Embryonic facial prominence (tissue), 1 donor: ENCODE results near the gene WAS.
"Not testable (repeated sequence)": the region's sequence is repeated elsewhere in the genome, so short reads cannot be mapped to it uniquely, and the experiment has no call there.

Source experiments
- DNase-seq: peaks from one replicate; pipeline ENCODE4 v3.0.0-alpha.2; 2016; ENCODE audit errors: extremely low spot score

WAS gene

DNA sequence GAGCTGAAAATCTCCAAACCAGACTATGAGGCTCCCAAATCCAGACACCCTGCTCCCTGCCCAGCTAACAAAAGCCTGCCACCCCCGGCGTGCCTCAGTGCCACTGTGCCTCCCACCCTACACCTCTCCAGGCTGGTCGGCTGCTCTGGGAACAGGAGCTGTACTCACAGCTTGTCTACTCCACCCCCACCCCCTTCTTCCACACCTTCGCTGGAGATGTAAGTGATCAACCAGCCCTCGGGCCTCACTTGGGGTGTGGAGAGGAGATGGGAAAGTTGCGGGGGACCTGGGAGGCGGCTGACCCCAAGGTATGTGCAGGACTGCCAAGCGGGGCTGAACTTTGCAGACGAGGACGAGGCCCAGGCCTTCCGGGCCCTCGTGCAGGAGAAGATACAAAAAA lies 1.8 kb downstream of the WAS start:
- no peak for DNase-seq

GRCh38 chrX:48688531-48689150 lies 5.0 kb downstream of the WAS start:
- DNase-seq: no peak

DNA sequence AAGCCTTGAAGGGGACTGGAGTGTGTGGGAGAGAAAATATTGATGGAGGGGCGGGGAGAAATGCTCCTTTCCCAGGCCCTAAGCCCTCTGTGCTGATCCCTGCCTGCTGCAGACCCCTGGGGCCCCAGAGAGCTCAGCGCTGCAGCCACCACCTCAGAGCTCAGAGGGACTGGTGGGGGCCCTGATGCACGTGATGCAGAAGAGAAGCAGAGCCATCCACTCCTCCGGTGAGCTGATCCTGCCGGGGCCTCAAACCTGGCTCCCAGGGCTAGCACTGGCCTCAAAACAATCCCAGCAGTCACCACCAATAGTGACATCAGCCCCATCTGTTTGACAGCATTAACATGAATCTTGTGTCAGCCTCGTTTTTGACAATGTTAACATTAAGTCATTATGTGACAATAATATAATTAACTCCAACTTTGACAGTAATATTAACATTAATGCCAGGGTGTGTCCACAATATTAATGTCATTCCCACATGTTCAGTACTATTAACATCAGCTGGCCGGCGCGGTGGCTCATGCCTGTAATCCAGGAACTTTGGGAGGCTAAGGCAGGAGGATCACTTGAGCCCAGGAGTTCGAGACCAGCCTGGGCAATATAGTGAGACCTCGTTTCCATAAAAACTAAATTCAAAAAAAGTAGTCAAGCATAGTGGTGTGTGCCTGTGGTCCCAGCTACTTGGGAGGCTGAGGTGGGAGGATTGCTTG lies 5.8 kb downstream of the WAS start:
- no peak for DNase-seq

DNA sequence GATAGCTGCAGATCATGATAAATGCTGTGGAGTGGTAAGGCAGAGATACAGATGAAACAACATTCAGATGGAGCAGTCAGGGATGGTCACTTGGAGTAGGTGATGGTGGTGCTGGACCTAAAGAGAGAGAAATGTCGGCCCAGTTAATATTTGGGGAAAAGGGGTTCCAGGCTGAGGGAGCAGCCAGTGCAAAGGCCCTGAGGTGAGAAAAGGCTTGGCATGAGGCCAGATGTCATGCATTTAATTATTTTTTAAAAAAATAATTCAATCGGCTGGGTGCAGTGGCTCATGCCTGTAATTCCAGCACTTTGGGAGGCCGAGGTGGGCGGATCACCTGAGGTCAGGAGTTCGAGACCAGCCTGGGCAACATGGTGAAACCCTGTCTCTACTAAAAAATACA lies 8.1 kb downstream of the WAS start:
- not testable (repeated sequence) for DNase-seq

DNA sequence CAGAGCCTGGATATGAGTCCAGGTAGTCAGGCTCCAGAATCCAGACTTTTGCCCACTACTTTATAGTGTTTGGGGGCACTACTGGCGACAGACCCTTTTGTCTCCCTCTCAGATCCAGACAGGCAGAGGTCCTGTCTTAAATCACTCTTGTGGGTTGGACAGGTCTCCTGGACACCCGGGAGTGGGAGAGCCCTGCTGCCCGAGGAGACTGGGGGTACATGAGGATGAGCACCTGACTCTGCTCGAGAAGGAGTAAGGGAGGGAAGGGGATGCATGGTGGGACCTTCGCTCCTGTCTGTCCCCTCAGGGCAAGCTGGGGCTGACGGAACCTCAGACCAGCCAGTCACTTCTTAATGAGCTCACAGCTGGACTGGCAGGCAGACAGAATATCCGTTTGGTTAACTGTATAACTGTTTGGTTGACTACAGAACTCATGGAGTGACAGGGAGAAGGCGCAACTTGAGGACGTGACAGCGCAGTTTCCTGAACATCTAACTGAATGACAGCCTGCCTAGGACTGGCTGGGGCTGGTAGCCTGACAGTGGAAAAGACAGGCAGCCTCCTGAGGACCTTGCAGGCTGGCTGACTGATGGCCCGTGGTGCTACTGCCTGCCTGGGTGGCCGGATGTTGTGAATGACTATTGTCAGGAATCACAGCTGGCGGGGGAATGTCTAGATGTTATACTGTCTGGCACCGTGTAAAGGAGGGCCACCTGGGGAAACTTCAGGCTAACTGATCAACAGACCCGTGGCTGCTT lies 11.4 kb downstream of the WAS start:
- no peak for DNase-seq

DNA sequence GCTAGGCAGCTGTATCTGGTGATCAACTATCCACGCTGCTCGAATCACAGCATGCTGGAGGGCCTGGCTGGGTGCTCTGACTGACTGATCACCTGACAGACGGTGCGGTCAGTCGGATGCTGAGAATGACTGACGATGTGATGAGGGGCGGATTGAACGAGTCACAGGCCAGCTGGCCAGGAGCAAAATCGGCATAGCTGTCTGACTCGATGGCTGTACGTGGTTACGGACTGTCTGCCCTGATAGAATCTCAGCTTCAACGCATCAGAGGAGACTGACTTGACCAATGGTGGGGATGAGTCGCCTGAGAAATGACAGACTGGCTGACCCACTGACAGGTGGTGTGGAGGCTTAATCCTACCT lies 11.9 kb downstream of the WAS start:
- DNase-seq: no peak

DNA sequence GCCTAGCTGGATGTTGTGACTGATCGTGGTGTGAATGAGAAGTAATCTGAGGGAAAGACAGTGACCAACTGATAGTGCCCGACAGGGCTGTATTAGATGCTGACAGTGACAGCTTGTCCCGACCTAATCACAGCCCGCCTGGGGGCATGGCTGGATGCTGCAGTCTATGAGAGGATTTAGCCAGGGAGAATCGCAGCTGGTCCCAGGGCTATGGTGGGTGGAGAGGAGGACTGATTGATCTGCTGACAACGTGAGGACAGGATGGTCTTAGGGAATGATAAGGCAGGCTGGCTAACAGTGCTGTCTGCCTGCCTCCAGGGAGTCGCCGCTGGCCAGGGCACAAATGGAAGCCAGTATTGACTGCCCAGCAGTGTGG lies 12.3 kb downstream of the WAS start:
- DNase-seq: no peak

DNA sequence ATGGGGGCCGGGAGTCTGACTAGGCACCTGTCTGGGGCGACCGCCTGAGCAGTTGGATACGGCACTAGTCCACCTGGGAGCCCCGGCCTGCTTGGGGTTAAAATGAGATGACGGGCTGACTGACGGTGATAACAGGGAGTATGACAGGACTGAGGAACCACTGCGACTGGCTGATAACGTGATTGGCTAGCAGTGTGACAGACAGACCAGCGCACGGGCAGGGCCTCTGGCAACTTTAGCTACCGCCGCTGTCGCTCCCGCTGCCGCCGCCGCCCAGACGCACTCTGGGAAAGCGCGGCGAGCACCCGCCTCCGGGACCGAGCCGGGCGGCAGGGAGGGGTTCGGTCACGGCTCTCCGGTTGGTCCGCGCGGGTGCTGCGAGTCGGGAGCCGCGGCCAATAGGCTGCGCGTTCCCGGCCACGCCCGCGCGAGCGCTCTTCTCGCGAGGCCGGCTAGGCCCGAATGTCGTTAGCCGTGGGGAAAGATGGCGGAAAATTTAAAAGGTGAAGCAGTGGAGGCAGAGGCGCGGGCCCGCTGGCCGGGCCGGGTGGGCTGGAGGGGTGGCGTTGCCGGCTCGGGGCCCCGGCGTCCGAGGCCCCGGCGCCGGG lies 12.8 kb downstream of the WAS start, which contains the start of gene SUV39H1:
SUV39H1 (plus strand) TSS at position 434 of the 608 bp plus-strand sequence; CDS start at position 485, 51 bp downstream.
- peak; percentile 68 for DNase-seq

DNA sequence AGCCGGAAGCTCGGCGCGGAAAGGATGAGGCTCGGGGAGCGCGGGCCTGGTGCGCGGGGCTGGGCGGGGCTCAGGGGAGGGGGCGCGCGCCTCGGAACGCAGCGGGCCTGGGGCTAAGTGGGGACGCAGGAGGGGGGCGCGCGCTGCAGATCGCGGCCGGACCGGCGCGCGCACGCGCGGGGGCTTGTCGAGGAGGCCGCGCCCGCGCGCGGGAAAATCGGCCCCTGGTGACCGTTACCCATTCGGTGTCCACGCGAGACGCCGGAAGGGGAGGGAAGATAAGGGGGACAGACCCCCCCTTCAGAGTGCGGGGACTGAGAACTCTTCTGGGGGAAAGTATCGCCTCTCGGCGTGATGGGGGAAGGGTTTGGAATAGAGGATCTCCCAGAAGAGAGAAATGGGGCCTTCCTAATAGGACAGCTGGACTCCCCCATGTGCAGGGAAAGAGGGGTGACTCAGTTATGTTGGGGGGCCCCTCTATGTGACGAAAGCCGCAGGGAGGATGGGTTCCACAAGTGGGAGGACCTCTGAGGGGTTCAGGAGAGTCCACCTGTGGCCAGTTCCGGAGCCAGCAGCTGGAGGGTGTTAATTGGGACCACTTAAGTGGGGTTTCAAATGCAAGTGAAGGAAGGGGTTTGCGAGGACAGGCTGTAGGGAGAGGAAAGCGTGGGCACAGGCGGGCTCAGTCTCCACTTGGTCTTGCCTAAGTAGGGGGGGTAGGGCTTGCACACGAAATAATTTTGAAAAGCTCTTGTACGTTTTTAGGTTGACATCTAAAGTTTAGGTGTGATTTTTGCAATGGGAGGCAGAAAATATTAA lies 13.5 kb downstream of the WAS start:
- no peak for DNase-seq

- DNase-seq: no peak
Measured at GRCh38 chrX:48698306-48698705, 14.7 kb downstream of the WAS start.

DNA sequence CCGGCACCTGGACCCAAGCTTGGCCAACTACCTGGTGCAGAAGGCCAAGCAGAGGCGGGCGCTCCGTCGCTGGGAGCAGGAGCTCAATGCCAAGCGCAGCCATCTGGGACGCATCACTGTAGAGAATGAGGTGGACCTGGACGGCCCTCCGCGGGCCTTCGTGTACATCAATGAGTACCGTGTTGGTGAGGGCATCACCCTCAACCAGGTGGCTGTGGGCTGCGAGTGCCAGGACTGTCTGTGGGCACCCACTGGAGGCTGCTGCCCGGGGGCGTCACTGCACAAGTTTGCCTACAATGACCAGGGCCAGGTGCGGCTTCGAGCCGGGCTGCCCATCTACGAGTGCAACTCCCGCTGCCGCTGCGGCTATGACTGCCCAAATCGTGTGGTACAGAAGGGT lies 16.6 kb downstream of the WAS start:
- DNase-seq: no peak

GRCh38 chrX:48700951-48701653 lies 17.5 kb downstream of the WAS start:
- no peak for DNase-seq

GRCh38 chrX:48702032-48702431 lies 18.4 kb downstream of the WAS start:
- no peak for DNase-seq

- no peak for DNase-seq
Measured at GRCh38 chrX:48702716-48703115, 19.1 kb downstream of the WAS start.

- DNase-seq: no peak
Measured at GRCh38 chrX:48703228-48703627, 19.6 kb downstream of the WAS start.

GRCh38 chrX:48703642-48704481 lies 20.3 kb downstream of the WAS start:
- no peak for DNase-seq

DNA sequence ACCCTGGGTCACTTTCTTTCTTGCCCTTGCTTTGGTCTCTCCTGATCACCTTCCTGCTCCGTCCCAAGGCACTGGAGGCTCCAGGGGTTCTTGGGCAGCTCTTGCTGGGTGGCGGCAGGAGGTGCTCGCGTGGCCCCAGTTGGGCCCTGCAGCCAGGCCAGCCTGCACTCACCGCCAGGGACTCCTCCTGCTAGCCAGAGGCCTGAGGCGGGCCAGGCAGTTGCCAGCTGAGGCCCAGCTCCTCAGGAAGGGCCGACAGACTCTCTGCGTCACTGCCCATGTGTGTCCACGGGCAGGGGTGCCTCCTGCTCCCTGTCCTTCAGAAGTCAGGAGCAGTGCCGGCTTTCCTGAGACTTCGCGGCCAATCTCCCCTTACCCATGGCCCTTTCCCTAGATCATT lies 22.3 kb downstream of the WAS start:
- no peak for DNase-seq

- no peak for DNase-seq
Measured at GRCh38 chrX:48709522-48710112, 26.0 kb downstream of the WAS start.

DNA sequence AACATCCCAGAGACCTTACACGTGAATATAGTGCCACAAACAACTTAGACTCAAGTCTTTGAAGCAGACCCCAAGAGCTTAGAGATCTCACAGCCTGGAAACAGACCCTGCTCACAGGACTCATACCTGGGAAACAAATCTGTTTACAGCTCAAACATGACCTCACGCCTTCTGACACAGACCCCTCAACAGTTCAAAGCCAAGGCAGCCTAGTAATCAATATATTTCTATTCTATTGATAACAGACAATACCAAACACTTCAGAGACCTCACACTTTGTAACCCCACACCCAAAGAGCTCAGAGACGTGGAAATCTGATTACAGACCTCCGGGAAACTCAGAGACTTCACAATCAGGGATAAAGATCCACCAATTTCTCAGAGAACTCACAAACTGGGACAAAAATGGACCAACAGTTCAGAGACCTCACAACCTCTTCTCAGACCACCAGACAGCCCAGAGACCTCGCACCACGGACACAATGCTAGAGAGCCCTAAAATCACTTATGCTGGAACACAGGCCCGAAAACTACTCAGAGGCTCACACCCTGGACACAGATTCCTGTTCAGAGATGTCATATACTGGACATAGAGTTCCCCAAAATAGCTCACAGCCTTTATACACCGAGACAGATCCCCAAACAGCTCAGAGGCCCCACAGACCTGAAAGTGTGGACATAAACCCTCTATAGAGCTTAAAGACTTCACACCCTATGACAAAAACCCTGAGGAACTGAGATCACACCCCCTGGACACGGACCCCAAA lies 27.7 kb downstream of the WAS start:
- no peak for DNase-seq
